HCT116 (cell line): Measurements from ENCODE around the gene KIF18A. TPM values are rescaled to one million over a fixed set of nuclear protein-coding genes. Genes with fewer than 3 reads are reported as not detected.

ENCODE experiments used
- ATAC-seq: fragments of 200-7000 bp; cut with Tn5 transposase; 2 replicates; pipeline ENCODE4 v1.9.1; 2020; ENCODE audit warnings: mild to moderate bottlenecking, moderate library complexity
- BruUV-seq: library from RNA; stranded (reverse); fragments of 400-500 nt; replicated peaks from 2 replicates; lab custom pipeline; 2021; lab: Mats Ljungman, UMichigan
- CTCF ChIA-PET: fragments of 300-600 bp; sonication (Branson Sonifier 250); formaldehyde crosslinking; loops from one replicate; lab custom pipeline; 2021; ENCODE audit warnings: antibody characterized with exemption; lab: Charles Lee
- POLR2A ChIA-PET: fragments of 300-600, 350-600 bp; sonication (Branson Sonifier 250); formaldehyde crosslinking; loops from one replicate; lab custom pipeline; 2021; ENCODE audit warnings: antibody characterized with exemption; lab: Charles Lee
- RAD21 ChIA-PET, 2 experiments: fragments of 300-600 bp; sonication (Branson Sonifier 250); formaldehyde crosslinking; loops; one replicate each; lab custom pipeline; 2023; ENCODE audit warnings: low total read pairs in 2 of 2; ENCODE audit not compliant: uncharacterized antibody in 2 of 2, unreplicated experiment in 2 of 2, low non-redundant PET in 1 of 2; lab: Charles Lee
- DNase-seq: peaks from one replicate; pipeline ENCODE4 v3.0.0-alpha.2; 2010; ENCODE audit warnings: low read depth, low spot score
- H2AFZ ChIP-seq: fragments of 200-600 bp; shearing (Covaris generic), sonication (generic); 2 replicates; pipeline ENCODE4 v1.6.1; 2017; ENCODE audit warnings: low read depth, mixed run types, mixed read lengths, antibody characterized with exemption, low read length; ENCODE audit not compliant: poor library complexity, severe bottlenecking
- H3K27ac ChIP-seq: 2 replicates; pipeline ENCODE4 v1.5.1; 2012; ENCODE audit warnings: low read depth, low read length
- H3K27me3 ChIP-seq: fragments of 200-600 bp; sonication (generic); 2 replicates; pipeline ENCODE4 v1.6.1; 2016; ENCODE audit warnings: mixed run types, low read length, mixed read lengths; ENCODE audit not compliant: insufficient read depth
- H3K36me3 ChIP-seq, 2 experiments: fragments of 200-500 bp in 1 of 2; fragments of 200-600 bp in 1 of 2; sonication (Bioruptor generic) in 1 of 2; sonication (generic) in 1 of 2; 2 replicates each; pipeline versions ENCODE4 v1.5.1 to v1.6.1; 2014 to 2016; ENCODE audit warnings: low read length in 2 of 2, inconsistent platforms in 1 of 2, mixed read lengths in 1 of 2, mixed run types in 1 of 2; ENCODE audit not compliant: insufficient read depth in 2 of 2, control insufficient read depth in 1 of 2
- H3K4me1 ChIP-seq, 2 experiments: fragments of 200-600 bp in 1 of 2; sonication (generic) in 1 of 2; 2 replicates each; pipeline versions ENCODE4 v1.5.1 to v1.6.1; 2012 to 2017; ENCODE audit warnings: low read length in 2 of 2, inconsistent platforms in 1 of 2, mild to moderate bottlenecking in 1 of 2, mixed read lengths in 1 of 2, mixed run types in 1 of 2, moderate library complexity in 1 of 2; ENCODE audit not compliant: insufficient read depth in 2 of 2, control insufficient read depth in 1 of 2
- H3K4me2 ChIP-seq: fragments of 200-600 bp; sonication (generic); 2 replicates; pipeline ENCODE4 v1.6.1; 2017; ENCODE audit warnings: mixed run types, low read length, mixed read lengths
- H3K4me3 ChIP-seq, 2 experiments: fragments of 200-600 bp in 1 of 2; sonication (generic) in 1 of 2; replicated peaks in 1 of 2; 2 replicates each; pipeline ENCODE4 v1.5.1; 2011 to 2016; ENCODE audit warnings: low read length in 2 of 2, control low read depth in 1 of 2, low read depth in 1 of 2, mild to moderate bottlenecking in 1 of 2, mixed read lengths in 1 of 2, mixed run types in 1 of 2
- H3K79me2 ChIP-seq: fragments of 200-600 bp; sonication (generic); 2 replicates; pipeline ENCODE4 v1.6.1; 2017; ENCODE audit warnings: mild to moderate bottlenecking, mixed run types, low read length, moderate library complexity, mixed read lengths; ENCODE audit not compliant: insufficient read depth
- H3K9ac ChIP-seq: fragments of 200-600 bp; sonication (generic); 2 replicates; pipeline ENCODE4 v1.6.1; 2016; ENCODE audit warnings: low read length, mixed read lengths
- H3K9me2 ChIP-seq: fragments of 200-600 bp; sonication (generic), shearing (Covaris generic); 2 replicates; pipeline ENCODE4 v1.6.1; 2017; ENCODE audit warnings: mixed run types, mild to moderate bottlenecking, moderate library complexity; ENCODE audit not compliant: insufficient read depth
- H3K9me3 ChIP-seq, 2 experiments: fragments of 200-500 bp in 1 of 2; fragments of 200-600 bp in 1 of 2; sonication (Bioruptor generic) in 1 of 2; sonication (generic) in 1 of 2; 2 replicates each; pipeline ENCODE4 v1.6.1; 2014 to 2017; ENCODE audit warnings: low read length in 2 of 2, mixed read lengths in 2 of 2, inconsistent platforms in 1 of 2, low read depth in 1 of 2, mild to moderate bottlenecking in 1 of 2, mixed run types in 1 of 2, moderate library complexity in 1 of 2; ENCODE audit not compliant: control insufficient read depth in 1 of 2, insufficient read depth in 1 of 2
- H4K20me1 ChIP-seq: fragments of 200-600 bp; sonication (generic), shearing (Covaris generic); 2 replicates; pipeline ENCODE4 v1.6.1; 2017; ENCODE audit warnings: mixed run types, mild to moderate bottlenecking, moderate library complexity; ENCODE audit not compliant: insufficient read depth
- ATF3 ChIP-seq: IDR thresholded peaks from 2 replicates; pipeline ENCODE4 v1.6.1; 2012
- CBX3 ChIP-seq: IDR thresholded peaks from 2 replicates; pipeline ENCODE4 v1.6.1; 2012; ENCODE audit warnings: low read depth
- CEBPB ChIP-seq: IDR thresholded peaks from 2 replicates; pipeline ENCODE4 v1.6.1; 2012; ENCODE audit warnings: low read depth
- CTCF ChIP-seq, 3 experiments: fragments of 200-600 bp in 1 of 3; sonication (generic) in 1 of 3; IDR thresholded peaks in 2 of 3; conservative IDR thresholded peaks in 1 of 3; 2 replicates each; pipeline ENCODE4 v1.5.1; 2012 to 2017; ENCODE audit warnings: low read depth in 2 of 3, low read length in 2 of 3, antibody characterized with exemption in 1 of 3, borderline replicate concordance in 1 of 3, control low read depth in 1 of 3, mild to moderate bottlenecking in 1 of 3, mixed read lengths in 1 of 3, mixed run types in 1 of 3, moderate library complexity in 1 of 3; ENCODE audit not compliant: insufficient read depth in 1 of 3
- EGR1 ChIP-seq: IDR thresholded peaks from 2 replicates; pipeline ENCODE4 v1.6.1; 2012; ENCODE audit warnings: low read depth
- ELF1 ChIP-seq: IDR thresholded peaks from 2 replicates; pipeline ENCODE4 v1.6.1; 2012; ENCODE audit warnings: low read depth, borderline replicate concordance
- EZH2phosphoT487 ChIP-seq: fragments of 200-600 bp; IDR thresholded peaks from 2 replicates; pipeline ENCODE4 v1.6.1; 2018; ENCODE audit warnings: antibody characterized with exemption, borderline replicate concordance
- FOSL1 ChIP-seq: IDR thresholded peaks from 2 replicates; pipeline ENCODE4 v1.6.1; 2012; ENCODE audit warnings: low read depth
- POLR2A ChIP-seq: IDR thresholded peaks from 2 replicates; pipeline ENCODE4 v1.7.0; 2011; ENCODE audit warnings: borderline replicate concordance; ENCODE audit not compliant: insufficient read depth, insufficient read length; ENCODE audit errors: extremely low read depth
- RAD21 ChIP-seq: IDR thresholded peaks from 2 replicates; pipeline ENCODE4 v1.6.1; 2012; ENCODE audit warnings: low read depth, mild to moderate bottlenecking
- SIN3A ChIP-seq: IDR thresholded peaks from 2 replicates; pipeline ENCODE4 v1.6.1; 2012; ENCODE audit warnings: low read depth
- SP1 ChIP-seq: IDR thresholded peaks from 2 replicates; pipeline ENCODE4 v1.6.1; 2012; ENCODE audit warnings: low read depth
- SRF ChIP-seq: IDR thresholded peaks from 2 replicates; pipeline ENCODE4 v1.6.1; 2012; ENCODE audit warnings: low read depth
- TCF7L2 ChIP-seq: IDR thresholded peaks from 2 replicates; pipeline ENCODE4 v1.7.0; 2011; ENCODE audit warnings: borderline replicate concordance, inconsistent platforms; ENCODE audit not compliant: insufficient read depth, insufficient read length; ENCODE audit errors: extremely low read depth
- YY1 ChIP-seq: IDR thresholded peaks from 2 replicates; pipeline ENCODE4 v1.6.1; 2011; ENCODE audit warnings: low read length, low read depth, moderate library complexity, mild to moderate bottlenecking; ENCODE audit not compliant: insufficient replicate concordance; ENCODE audit errors: extremely low read depth
- ZBTB33 ChIP-seq: IDR thresholded peaks from 2 replicates; pipeline ENCODE4 v1.6.1; 2011; ENCODE audit warnings: mild to moderate bottlenecking, low read length, moderate library complexity; ENCODE audit not compliant: insufficient replicate concordance; ENCODE audit errors: extremely low read depth
- ZFX ChIP-seq: fragments of 450-650 bp; IDR thresholded peaks from 2 replicates; pipeline ENCODE4 v1.6.1; 2017
- ZNF274 ChIP-seq: fragments of 200-500 bp; sonication (Bioruptor generic); IDR thresholded peaks from 2 replicates; pipeline ENCODE4 v1.6.1; 2014; ENCODE audit warnings: mild to moderate bottlenecking, low read depth, low read length, inconsistent platforms
- intact Hi-C: fragments of 100-400 bp; cut with micrococcal nuclease; formaldehyde crosslinking; loops from 2 replicates; pipeline ENCODE4 v1.10.0; 2022
- total RNA-seq: library from RNA; stranded (reverse); gene quantifications from one replicate; pipeline ENCODE4 v1.2.1, GENCODE V29; 2021; ENCODE audit not compliant: unreplicated experiment
- TF ChIP-seq, protein P1 (sequence below): IDR thresholded peaks from 2 replicates; pipeline ENCODE4 v1.6.1; 2012

Gene KIF18A
- total RNA-seq, 1 experiment from 2014 or later = 50.7 TPM

DNA sequence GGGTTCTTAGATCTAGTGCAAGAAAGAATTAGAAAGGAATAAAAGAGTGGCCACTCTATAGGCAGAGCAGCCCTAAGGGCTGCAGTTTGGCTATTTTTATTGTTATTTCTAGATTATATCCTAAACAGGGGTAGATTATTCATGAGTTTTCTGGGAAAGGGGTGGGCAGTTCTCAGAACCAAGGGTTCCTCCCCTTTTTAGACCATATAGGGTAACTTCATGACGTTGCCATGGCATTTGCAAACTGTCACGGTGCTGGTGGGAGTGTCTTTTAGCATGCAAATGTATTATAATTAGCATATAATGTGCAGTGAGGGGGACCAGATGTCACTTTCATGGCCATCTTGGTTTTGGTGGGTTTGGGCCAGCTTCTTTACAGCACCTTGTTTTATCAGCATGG is 44.8 kb upstream of the KIF18A start (continued):
- TF ChIP-seq CTCF (IDR thresholded peaks at IDR 0.05 in 2 of 3, conservative IDR thresholded peaks at IDR 0.05 in 1 of 3; ENCODE audit: borderline replicate concordance in 1 of 3, insufficient read depth in 1 of 3, low read depth in 2 of 3, low read length in 2 of 3) (no peak), EGR1 (no peak), CBX3 (no peak), FOSL1 (no peak), ZNF274 (no peak)

GRCh38 chr11:28146123-28146751 is 38.3 kb upstream of the KIF18A start:
- ChIA-PET POLR2A (no interaction called here), RAD21 (no interaction called here), CTCF (no interaction called here)
- DNase-seq (peak; percentile 90), ATAC-seq (peak; percentile 85)
- Histone ChIP-seq H3K9me2 (no peaks in the 10 kb centered on the region), H3K9ac (peak overlapping the region; percentile 37; the same call in 1 of the 2 replicates), H3K27me3 (no peaks in the 10 kb centered on the region), H3K4me3 (peak overlapping the region in 1 of 2 experiments; percentile 28; a peak in 1 of 4 replicates), H3K4me2 (peak overlapping the region; percentile 74), H4K20me1 (no peaks in the 10 kb centered on the region), H2AFZ (no peak overlapping the region), H3K9me3 (no peaks in the 10 kb centered on the region), H3K36me3 (peaks cover 0 to 5% of the 10 kb centered on the region in 2 experiments; a peak in 1 of 4 replicates), H3K27ac (peak overlapping the region; percentile 95; the same call in 1 of the 2 replicates), H3K79me2 (peaks cover 13% of the 10 kb centered on the region), H3K4me1 (peaks cover 46 to 54% of the 10 kb centered on the region in 2 experiments)
- no TSS peak for BruUV-seq
- intact Hi-C loops = loop anchor here (10.0 kb wide), 1 partner anchor 221 kb away; no protein-coding TSS in a partner anchor
- TF ChIP-seq TCF7L2 (peak; percentile 97), SIN3A (peak; percentile 52), CBX3 (peak; percentile 95), POLR2A (no peak), YY1 (no peak), EZH2phosphoT487 (no peak), RAD21 (peak; percentile 25), ZNF274 (no peak), ELF1 (no peak), ATF3 (peak; percentile 59), CEBPB (peak; percentile 98), FOSL1 (peak; percentile 99), ZBTB33 (peak; percentile 60), ZFX (no peak), SP1 (peak; percentile 94), SRF (peak; percentile 85)
- TF ChIP-seq, protein P1, sequence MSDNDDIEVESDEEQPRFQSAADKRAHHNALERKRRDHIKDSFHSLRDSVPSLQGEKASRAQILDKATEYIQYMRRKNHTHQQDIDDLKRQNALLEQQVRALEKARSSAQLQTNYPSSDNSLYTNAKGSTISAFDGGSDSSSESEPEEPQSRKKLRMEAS = peak; percentile 38; the same call in 1 of the 2 replicates
